Glutamatergic neuron (in vitro differentiated cells): ENCODE results near the gene APOB. TPM values are rescaled to one million over a fixed set of nuclear protein-coding genes. Genes with fewer than 3 reads are reported as not detected.
A peak's percentile ranks its signal among the peaks of the same experiment; 100 is the strongest.

ENCODE experiments used
- DNase-seq: peaks from one replicate; pipeline ENCODE4 v3.0.0; 2022
- H3K27ac Mint-ChIP-seq: one replicate; pipeline ENCODE4 v1.8.0; 2020; ENCODE audit warnings: mild to moderate bottlenecking, mixed read lengths, inconsistent platforms; ENCODE audit not compliant: unreplicated experiment
- H3K27me3 Mint-ChIP-seq: one replicate; pipeline ENCODE4 v1.8.0; 2020; ENCODE audit warnings: mild to moderate bottlenecking, moderate library complexity, mixed read lengths, inconsistent platforms; ENCODE audit not compliant: unreplicated experiment
- H3K36me3 Mint-ChIP-seq: one replicate; pipeline ENCODE4 v1.8.0; 2020; ENCODE audit warnings: mild to moderate bottlenecking, mixed read lengths, inconsistent platforms; ENCODE audit not compliant: unreplicated experiment
- H3K4me1 Mint-ChIP-seq: one replicate; pipeline ENCODE4 v1.8.0; 2020; ENCODE audit warnings: mild to moderate bottlenecking, low read depth, mixed read lengths, inconsistent platforms; ENCODE audit not compliant: unreplicated experiment
- H3K4me3 Mint-ChIP-seq: one replicate; pipeline ENCODE4 v1.8.0; 2020; ENCODE audit warnings: mild to moderate bottlenecking, mixed read lengths, inconsistent platforms; ENCODE audit not compliant: unreplicated experiment
- H3K9me3 Mint-ChIP-seq: one replicate; pipeline ENCODE4 v1.8.0; 2020; ENCODE audit warnings: mild to moderate bottlenecking, moderate library complexity, mixed read lengths, inconsistent platforms; ENCODE audit not compliant: unreplicated experiment
- CTCF ChIP-seq: fragments of 200-600 bp; sonication (generic); IDR thresholded peaks from one replicate; pipeline ENCODE4 v1.5.0; 2021; ENCODE audit not compliant: partially characterized antibody, unreplicated experiment
- total RNA-seq: library from RNA; stranded (reverse); fragmentation: NEBNext Ultra II Directional; extraction: Animal tissue kit (Norgen Biotek cat#: 25700); gene quantifications from one replicate; pipeline ENCODE4 v1.2.1, GENCODE V29; 2021; ENCODE audit not compliant: unreplicated experiment

Gene APOB
- total RNA-seq, 1 donor from 2014 or later: not detected

GRCh38 chr2:21042958-21043743 is 722 bp downstream of the APOB start:
- Mint-ChIP-seq H3K36me3 (no peaks in the 10 kb centered on the region), H3K27me3 (peaks cover 7% of the 10 kb centered on the region), H3K4me3 (peak overlapping the region; percentile 86), H3K4me1 (peaks cover 2% of the 10 kb centered on the region), H3K9me3 (peaks cover 1% of the 10 kb centered on the region), H3K27ac (no peak overlapping the region)
- peak; percentile 81 for DNase-seq
- TF ChIP-seq CTCF: peak; percentile 97

GRCh38 chr2:21042708-21042957 is 1.2 kb downstream of the APOB start:
- Mint-ChIP-seq H3K27ac (no peak overlapping the region), H3K4me3 (peak overlapping the region; percentile 86), H3K27me3 (peaks cover 7% of the 10 kb centered on the region), H3K9me3 (peaks cover 1% of the 10 kb centered on the region), H3K36me3 (no peaks in the 10 kb centered on the region), H3K4me1 (peaks cover 2% of the 10 kb centered on the region)
- DNase-seq: no peak
- no peak for TF ChIP-seq CTCF

DNA sequence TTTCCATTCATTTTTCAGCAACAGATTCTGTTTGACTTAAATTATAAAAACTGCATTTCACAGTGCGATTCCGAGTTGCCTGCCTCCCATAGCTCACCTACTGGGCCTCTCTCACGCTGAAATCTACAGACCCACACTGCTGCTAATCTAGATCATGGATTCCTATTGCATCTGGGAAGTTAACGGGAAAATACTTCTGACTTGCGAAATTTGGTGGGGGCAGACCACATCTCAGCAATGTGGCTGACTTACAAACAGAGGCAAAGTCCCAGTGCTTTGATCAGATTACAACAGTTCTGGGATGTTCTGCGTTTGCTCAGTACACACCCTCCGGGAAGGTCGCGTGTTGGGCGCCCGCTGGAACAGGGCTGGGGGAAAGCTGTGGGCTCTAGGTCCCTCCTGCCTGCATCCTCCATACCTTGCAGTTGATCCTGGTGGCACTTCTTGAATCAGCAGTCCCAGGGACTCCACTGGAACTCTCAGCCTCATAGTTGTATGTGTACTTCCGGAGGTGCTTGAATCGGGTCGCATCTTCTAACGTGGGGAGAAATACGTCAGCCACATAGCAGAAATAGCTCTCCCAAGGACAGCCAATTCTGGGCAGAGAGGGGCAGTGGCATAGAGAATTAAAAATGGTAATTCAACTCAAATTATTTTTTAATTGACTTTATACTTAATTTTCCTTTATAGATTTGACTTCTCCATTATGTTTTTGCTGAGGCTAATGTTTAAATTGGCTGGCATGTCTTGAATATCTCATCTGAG is 1.7 kb downstream of the APOB start:
- no peak overlapping the region for H3K27ac Mint-ChIP-seq
- peaks cover 2% of the 10 kb centered on the region for H3K4me1 Mint-ChIP-seq
- H3K27me3 Mint-ChIP-seq: peaks cover 7% of the 10 kb centered on the region
- DNase-seq: no peak
- TF ChIP-seq CTCF: no peak
- H3K4me3 Mint-ChIP-seq: no peak overlapping the region
- peaks cover 1% of the 10 kb centered on the region for H3K9me3 Mint-ChIP-seq
- H3K36me3 Mint-ChIP-seq: no peaks in the 10 kb centered on the region

DNA sequence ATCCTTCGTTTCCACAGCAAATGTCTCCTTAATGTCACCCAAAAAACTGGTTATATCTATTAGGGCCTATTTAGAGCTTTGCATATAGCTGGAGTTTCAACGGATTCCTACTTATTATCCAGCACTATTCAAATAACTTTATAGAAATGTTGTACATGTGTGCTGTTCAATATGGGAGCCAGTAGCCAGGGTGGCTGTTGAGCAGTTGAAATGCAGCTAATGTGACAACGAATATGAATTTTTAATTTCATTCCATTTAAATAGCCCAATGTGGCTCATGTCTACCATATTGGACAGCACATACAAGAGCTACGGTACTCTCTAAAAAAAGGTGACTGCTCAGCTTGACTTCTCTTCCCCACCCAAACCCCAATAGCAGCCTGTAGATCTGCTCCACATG is 2.4 kb downstream of the APOB start:
- H3K4me3 Mint-ChIP-seq: no peak overlapping the region
- TF ChIP-seq CTCF: no peak
- peaks cover 2% of the 10 kb centered on the region for H3K4me1 Mint-ChIP-seq
- peaks cover 7% of the 10 kb centered on the region for H3K27me3 Mint-ChIP-seq
- H3K9me3 Mint-ChIP-seq: peaks cover 2% of the 10 kb centered on the region
- DNase-seq: no peak
- no peaks in the 10 kb centered on the region for H3K36me3 Mint-ChIP-seq
- no peak overlapping the region for H3K27ac Mint-ChIP-seq
